Psoas muscle (tissue), 8 donors: ENCODE results near the gene KSR1. TPM values are rescaled to one million over a fixed set of nuclear protein-coding genes. Genes with fewer than 3 reads are reported as not detected.
A peak's percentile ranks its signal among the peaks of the same experiment; 100 is the strongest.

Source experiments
- ATAC-seq, 4 donors: fragments of 200-7000 bp; cut with Tn5 transposase; one replicate each; pipeline ENCODE4 v1.9.1; 2020; ENCODE audit warnings: moderate library complexity in 3 of 4, mild to moderate bottlenecking in 2 of 4
- DNase-seq, 2 donors: peaks; one replicate each; pipeline ENCODE4 v3.0.0-alpha.2; 2020
- H3K27ac ChIP-seq: fragments of 200-600 bp; one replicate; pipeline ENCODE4 v1.8.0; 2022
- H3K27me3 ChIP-seq, 3 donors: fragments of 200-600 bp in 1 of 3; one replicate each; pipeline versions ENCODE4 v1.6.1 to v1.8.0; 2013 to 2022; ENCODE audit warnings: low read length in 2 of 3, mild to moderate bottlenecking in 2 of 3, moderate library complexity in 1 of 3; ENCODE audit not compliant: insufficient read depth in 3 of 3
- H3K36me3 ChIP-seq, 2 donors: fragments of 200-600 bp in 1 of 2; one replicate each; pipeline versions ENCODE4 v1.6.1 to v1.8.0; 2013 to 2022; ENCODE audit warnings: low read depth in 1 of 2, mild to moderate bottlenecking in 1 of 2, moderate library complexity in 1 of 2; ENCODE audit not compliant: insufficient read depth in 1 of 2
- H3K4me1 ChIP-seq: fragments of 200-600 bp; one replicate; pipeline ENCODE4 v1.8.0; 2022
- H3K4me3 ChIP-seq: fragments of 200-600 bp; one replicate; pipeline ENCODE4 v1.8.0; 2022; ENCODE audit warnings: mild to moderate bottlenecking
- H3K9me3 ChIP-seq: fragments of 200-600 bp; one replicate; pipeline ENCODE4 v1.8.0; 2022
- WGBS, 3 donors: extraction: QIAGEN DNeasy Blood & Tissue Kit; methylation state at CpG; one replicate each; pipeline versions ENCODE4 v1.1.6 to v1.1.7; 2013; 5-methylcytosine and 5-hydroxymethylcytosine counted together
- intact Hi-C, 2 donors: fragments of 100-400 bp; cut with DNase I; formaldehyde crosslinking; loops; one replicate each; pipeline versions ENCODE4 v1.11.0 to v1.14.2; 2022
- polyA plus RNA-seq, 3 donors: library from polyadenylated mRNA; stranded (reverse); fragments of 200-250 nt; gene quantifications; one replicate each; pipeline ENCODE4 v1.2.3, GENCODE V29; 2013
- total RNA-seq, 4 donors: library from RNA; stranded (reverse); fragmentation: NEBNext Ultra II Directional in 2 of 4; extraction: Animal tissue kit (Norgen Biotek cat#: 25700) in 2 of 4; gene quantifications; one replicate each; pipeline versions ENCODE4 v1.2.1 to v1.2.4, GENCODE V29; 2021 to 2023
- TF ChIP-seq, protein P1 (sequence below): fragments of 200-600 bp; IDR thresholded peaks from one replicate; pipeline ENCODE4 v1.8.0; 2022; ENCODE audit warnings: antibody characterized with exemption
- donor health status: healthy with polysubstance abuse.
- donor health status: DM: no; HTN: no; CAD: no; lungs with moderate emphysema.
- donor health status: Bipolar disorder and iron deficiency.
- donor health status: healthy.
- donor health status: DM: yes; HTN: yes; CAD: no.
- donor health status: DM: no; HTN: no; CAD: no.
- donor health status: DM: no; HTN: no; CAD: no.
- donor health status: DM: yes; HTN: yes; CAD: no.

The KSR1 gene
- total and polyA plus RNA-seq, 7 donors, result 7.8 to 93.0 (median 46.5) TPM

DNA sequence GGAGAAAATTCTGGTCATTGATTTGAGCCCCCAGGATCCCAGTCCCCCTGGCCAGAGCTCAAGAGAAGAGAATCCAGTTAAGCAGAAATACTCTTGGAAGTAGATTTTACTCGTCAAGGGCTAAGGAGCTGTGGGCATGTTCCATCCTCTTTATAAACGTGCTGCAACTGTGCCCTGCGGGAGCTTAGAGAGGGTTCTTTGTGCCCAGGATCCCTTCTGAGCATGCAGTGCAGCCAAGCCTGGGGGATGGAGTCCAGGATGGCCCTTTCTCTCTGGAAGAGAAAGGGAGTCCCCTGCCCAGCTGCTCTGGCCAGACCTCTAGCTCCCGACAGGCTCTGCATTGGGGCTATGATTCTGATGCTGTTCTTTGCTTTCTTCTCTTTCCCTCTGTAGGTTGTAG, 165.3 kb downstream of the KSR1 start:
- TF ChIP-seq, protein P1, sequence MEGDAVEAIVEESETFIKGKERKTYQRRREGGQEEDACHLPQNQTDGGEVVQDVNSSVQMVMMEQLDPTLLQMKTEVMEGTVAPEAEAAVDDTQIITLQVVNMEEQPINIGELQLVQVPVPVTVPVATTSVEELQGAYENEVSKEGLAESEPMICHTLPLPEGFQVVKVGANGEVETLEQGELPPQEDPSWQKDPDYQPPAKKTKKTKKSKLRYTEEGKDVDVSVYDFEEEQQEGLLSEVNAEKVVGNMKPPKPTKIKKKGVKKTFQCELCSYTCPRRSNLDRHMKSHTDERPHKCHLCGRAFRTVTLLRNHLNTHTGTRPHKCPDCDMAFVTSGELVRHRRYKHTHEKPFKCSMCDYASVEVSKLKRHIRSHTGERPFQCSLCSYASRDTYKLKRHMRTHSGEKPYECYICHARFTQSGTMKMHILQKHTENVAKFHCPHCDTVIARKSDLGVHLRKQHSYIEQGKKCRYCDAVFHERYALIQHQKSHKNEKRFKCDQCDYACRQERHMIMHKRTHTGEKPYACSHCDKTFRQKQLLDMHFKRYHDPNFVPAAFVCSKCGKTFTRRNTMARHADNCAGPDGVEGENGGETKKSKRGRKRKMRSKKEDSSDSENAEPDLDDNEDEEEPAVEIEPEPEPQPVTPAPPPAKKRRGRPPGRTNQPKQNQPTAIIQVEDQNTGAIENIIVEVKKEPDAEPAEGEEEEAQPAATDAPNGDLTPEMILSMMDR, result no peak
- WGBS, 3 donors, result 60 to 89% (median 61%) methylated on average over 4 of the region's 4 CpGs
- intact Hi-C loops, result no loop called here
- DNase-seq (no peak), ATAC-seq (no peak)
- H3K4me1 ChIP-seq, result peaks cover 18% of the 10 kb centered on the region
- no peaks in the 10 kb centered on the region for H3K9me3 ChIP-seq
- no peak overlapping the region for H3K27ac ChIP-seq
- H3K4me3 ChIP-seq, result no peak overlapping the region
- no peaks in the 10 kb centered on the region for H3K27me3 ChIP-seq
- H3K36me3 ChIP-seq, result peaks cover 0 to 77% of the 10 kb centered on the region in 2 donors

DNA sequence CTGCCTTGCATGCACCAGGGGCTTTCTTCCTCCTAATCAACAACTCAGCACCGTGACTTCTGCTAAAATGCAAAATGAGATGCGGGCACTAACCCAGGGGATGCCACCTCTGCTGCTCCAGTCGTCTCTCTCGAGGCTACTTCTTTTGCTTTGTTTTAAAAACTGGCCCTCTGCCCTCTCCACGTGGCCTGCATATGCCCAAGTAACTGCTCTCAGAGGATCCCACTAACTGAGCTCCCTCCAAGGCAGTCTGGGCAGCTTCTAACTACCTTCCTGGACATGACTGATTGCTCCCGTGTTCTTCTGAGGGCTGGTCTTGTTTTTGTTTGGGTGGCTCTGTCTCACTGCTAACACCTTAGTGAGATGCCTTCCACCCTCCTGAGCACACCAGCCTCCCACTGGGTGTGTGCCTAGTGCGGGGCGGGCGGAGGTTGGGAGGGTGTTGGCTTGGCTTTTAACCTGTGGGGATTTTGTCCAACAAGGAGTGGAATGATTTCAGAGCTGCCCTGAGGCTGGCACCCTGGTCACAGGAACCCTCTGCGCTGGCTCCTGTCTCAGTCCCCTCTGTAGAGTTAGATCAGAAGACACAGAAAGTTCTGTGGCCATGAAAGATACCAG, 165.8 kb downstream of the KSR1 start:
- DNase-seq, result no peak
- H3K27ac ChIP-seq, result no peak overlapping the region
- WGBS, 3 donors, result 59 to 77% (median 64%) methylated on average over 10 of the region's 10 CpGs

DNA sequence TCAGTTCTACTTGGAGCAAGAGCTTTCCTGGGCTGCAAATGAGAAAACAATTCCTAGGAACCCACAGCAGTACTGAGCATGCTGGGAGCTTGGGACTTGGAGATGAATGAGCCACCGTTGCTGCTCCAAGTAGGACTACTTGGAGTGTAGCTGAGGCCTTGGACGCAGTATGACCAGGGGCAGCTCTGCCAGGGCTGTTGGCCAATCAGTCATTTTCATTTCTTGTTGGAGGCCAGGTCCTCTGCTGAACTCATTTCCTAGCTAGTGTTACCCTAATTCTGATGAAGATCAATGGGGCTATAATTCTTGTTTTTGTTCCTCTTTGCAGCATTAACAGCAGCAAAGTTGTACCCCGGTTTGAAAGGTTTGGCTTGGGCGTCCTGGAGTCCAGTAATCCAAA, 166.7 kb downstream of the KSR1 start:
- TF ChIP-seq, protein P1, result no peak
- DNase-seq (peak; percentile 42 to 73), ATAC-seq (peak in 3 of 4 donors; percentile 34 to 79 (median 58))
- Histone ChIP-seq H3K36me3 (peaks cover 0 to 63% of the 10 kb centered on the region in 2 donors), H3K27ac (no peak overlapping the region), H3K4me1 (peaks cover 18% of the 10 kb centered on the region), H3K27me3 (no peaks in the 10 kb centered on the region), H3K9me3 (no peaks in the 10 kb centered on the region), H3K4me3 (no peak overlapping the region)
- WGBS, 3 donors, result 31 to 55% (median 35%) methylated on average over 4 of the region's 4 CpGs
- intact Hi-C loops, result no loop called here

More for the DNA sequence above, 165.8 kb downstream of the KSR1 start:
- ATAC-seq, result no peak
- H3K9me3 ChIP-seq, result no peaks in the 10 kb centered on the region
- peaks cover 0 to 72% of the 10 kb centered on the region in 2 donors for H3K36me3 ChIP-seq
- H3K27me3 ChIP-seq, result no peaks in the 10 kb centered on the region
- H3K4me3 ChIP-seq, result no peak overlapping the region
- intact Hi-C loops, result no loop called here
- peaks cover 18% of the 10 kb centered on the region for H3K4me1 ChIP-seq
- TF ChIP-seq, protein P1, result no peak

DNA sequence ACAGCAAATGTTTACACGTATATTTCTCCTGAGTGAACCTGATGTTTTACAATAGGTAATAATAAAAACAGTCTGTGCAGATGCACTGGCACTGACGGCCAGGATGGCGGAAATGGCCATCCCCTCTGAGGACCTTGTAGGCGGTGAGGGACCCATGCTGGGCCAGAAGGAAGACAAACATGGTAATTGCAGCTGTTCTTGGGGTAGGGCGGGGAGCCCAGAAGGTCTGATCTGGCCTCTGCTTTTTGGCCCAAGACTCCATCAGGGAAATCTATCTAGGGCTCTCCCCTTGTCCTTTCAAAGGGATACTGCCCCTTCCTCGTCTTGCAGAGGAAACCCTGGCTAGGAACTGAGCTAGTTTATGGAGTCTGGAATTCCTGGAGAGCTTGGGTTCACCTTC, 167.4 kb downstream of the KSR1 start:
- Histone ChIP-seq H3K27me3 (no peaks in the 10 kb centered on the region), H3K36me3 (peaks cover 0 to 56% of the 10 kb centered on the region in 2 donors), H3K27ac (peak overlapping the region; percentile 33), H3K4me3 (no peak overlapping the region), H3K4me1 (peaks cover 18% of the 10 kb centered on the region), H3K9me3 (no peaks in the 10 kb centered on the region)
- 17 to 45% (median 21%) methylated on average over 6 of the region's 6 CpGs for WGBS, 3 donors
- intact Hi-C loops, result no loop called here
- DNase-seq (no peak), ATAC-seq (peak in 3 of 4 donors; percentile 46 to 67 (median 57))
- TF ChIP-seq, protein P1, result no peak

DNA sequence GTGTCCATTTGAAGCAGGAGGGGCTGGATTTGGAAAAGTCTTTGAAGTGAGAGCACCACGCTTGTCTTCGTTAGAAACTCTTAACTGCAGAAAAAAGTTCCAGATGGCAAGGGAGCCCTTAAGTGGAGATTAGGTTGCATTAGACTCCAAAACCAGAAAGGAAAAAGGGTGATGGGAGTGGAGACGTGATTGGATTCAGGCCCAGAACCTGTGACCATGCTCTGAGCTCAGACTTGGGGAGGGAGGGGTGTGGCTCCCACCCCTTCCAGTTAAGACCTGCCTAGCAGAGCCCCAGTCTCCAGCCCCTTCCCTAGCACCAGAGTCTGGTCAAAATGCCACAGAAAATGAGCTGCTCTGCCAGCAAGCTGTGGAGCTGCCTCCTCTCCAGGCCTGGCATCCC, 168.3 kb downstream of the KSR1 start:
- H3K27me3 ChIP-seq, result no peaks in the 10 kb centered on the region
- DNase-seq (no peak), ATAC-seq (no peak)
- WGBS, 3 donors, result 78 to 92% (median 79%) methylated on average over 3 of the region's 3 CpGs
- intact Hi-C loops, result no loop called here
- peaks cover 0 to 47% of the 10 kb centered on the region in 2 donors for H3K36me3 ChIP-seq
- no peaks in the 10 kb centered on the region for H3K9me3 ChIP-seq
- no peak overlapping the region for H3K27ac ChIP-seq
- no peak overlapping the region for H3K4me3 ChIP-seq
- peaks cover 18% of the 10 kb centered on the region for H3K4me1 ChIP-seq
- TF ChIP-seq, protein P1, result no peak
